GM06990 (cell line): ENCODE results near the gene FLNA.

Source experiments
- DNase-seq: peaks from one replicate; pipeline ENCODE4 v3.0.0-alpha.2; 2011; ENCODE audit not compliant: insufficient read length; ENCODE audit errors: extremely low read depth
- H3K27me3 ChIP-seq: replicated peaks from 2 replicates; pipeline ENCODE4 v1.6.0; 2011; ENCODE audit warnings: low read length; ENCODE audit not compliant: control insufficient read depth, insufficient read depth
- H3K36me3 ChIP-seq: 2 replicates; pipeline ENCODE4 v1.5.1; 2011; ENCODE audit warnings: low read length; ENCODE audit not compliant: control insufficient read depth, insufficient read depth
- H3K4me3 ChIP-seq: replicated peaks from 2 replicates; pipeline ENCODE4 v1.5.1; 2011; ENCODE audit warnings: low read depth, mild to moderate bottlenecking, control low read depth, low read length
- CTCF ChIP-seq: IDR thresholded peaks from 2 replicates; pipeline ENCODE4 v1.5.1; 2011; ENCODE audit warnings: low read length, control low read depth, mild to moderate bottlenecking, inconsistent platforms; ENCODE audit not compliant: insufficient read depth, poor library complexity, severe bottlenecking

FLNA gene

GRCh38 chrX:154327038-154327820 is 47.2 kb downstream of the FLNA start:
- Histone ChIP-seq H3K27me3 (no peaks in the 10 kb centered on the region; the same call in 1 of the 2 replicates), H3K36me3 (no peaks in the 10 kb centered on the region), H3K4me3 (no peak overlapping the region)
- DNase-seq = no peak
- TF ChIP-seq CTCF = no peak

GRCh38 chrX:154325541-154325940 is 48.9 kb downstream of the FLNA start:
- TF ChIP-seq CTCF = no peak
- Histone ChIP-seq H3K27me3 (no peaks in the 10 kb centered on the region; the same call in 1 of the 2 replicates), H3K36me3 (no peaks in the 10 kb centered on the region), H3K4me3 (no peak overlapping the region)
- DNase-seq = no peak

GRCh38 chrX:154323537-154323936 is 50.9 kb downstream of the FLNA start:
- DNase-seq = no peak
- H3K27me3 ChIP-seq = no peaks in the 10 kb centered on the region; the same call in 1 of the 2 replicates
- no peak for TF ChIP-seq CTCF
- H3K36me3 ChIP-seq = no peaks in the 10 kb centered on the region
- no peak overlapping the region for H3K4me3 ChIP-seq

- H3K36me3 ChIP-seq = no peaks in the 10 kb centered on the region
- H3K27me3 ChIP-seq = no peaks in the 10 kb centered on the region; the same call in 1 of the 2 replicates
- no peak overlapping the region for H3K4me3 ChIP-seq
- DNase-seq = no peak
- no peak for TF ChIP-seq CTCF
Observed at GRCh38 chrX:154322890-154323289, 51.5 kb downstream of the FLNA start.

GRCh38 chrX:154321594-154321993 is 52.8 kb downstream of the FLNA start:
- no peak for DNase-seq
- Histone ChIP-seq H3K36me3 (no peaks in the 10 kb centered on the region), H3K27me3 (no peaks in the 10 kb centered on the region; the same call in 1 of the 2 replicates), H3K4me3 (no peak overlapping the region)
- peak; percentile 47 for TF ChIP-seq CTCF
